DMS153 (cell line): ENCODE results near the gene GOT1.

ENCODE experiments used
- DNase-seq: peaks from one replicate; lab custom pipeline; 2025; lab: John Stamatoyannopoulos, UW

GOT1 gene

GRCh38 chr10:99433378-99434020 is 3.1 kb upstream of the GOT1 start:
- no peak for DNase-seq

- no peak for DNase-seq
These were observed 2.5 kb upstream of the GOT1 start for GRCh38 chr10:99432881-99433280.

GRCh38 chr10:99432047-99432446 is 1.6 kb upstream of the GOT1 start:
- no peak for DNase-seq

- DNase-seq = peak; percentile 24
These were observed 851 bp upstream of the GOT1 start for GRCh38 chr10:99431190-99431760.

- DNase-seq = no peak
These were observed 341 bp downstream of the GOT1 start for GRCh38 chr10:99430116-99430450.

GRCh38 chr10:99429517-99430095 is 818 bp downstream of the GOT1 start:
- no peak for DNase-seq

GRCh38 chr10:99427566-99428190 is 2.7 kb downstream of the GOT1 start:
- no peak for DNase-seq

GRCh38 chr10:99426689-99427088 is 3.7 kb downstream of the GOT1 start:
- DNase-seq = no peak

- no peak for DNase-seq
These were observed 5.2 kb downstream of the GOT1 start for GRCh38 chr10:99425204-99425603.

- no peak for DNase-seq
These were observed 5.8 kb downstream of the GOT1 start for GRCh38 chr10:99424656-99425055.

GRCh38 chr10:99422529-99423096 is 7.8 kb downstream of the GOT1 start:
- DNase-seq = no peak

- DNase-seq = no peak
These were observed 9.1 kb downstream of the GOT1 start for GRCh38 chr10:99421233-99421739.

- no peak for DNase-seq
These were observed 10.7 kb downstream of the GOT1 start for GRCh38 chr10:99419688-99420087.

- no peak for DNase-seq
These were observed 11.4 kb downstream of the GOT1 start for GRCh38 chr10:99418910-99419624.

GRCh38 chr10:99412099-99412498 is 18.3 kb downstream of the GOT1 start:
- no peak for DNase-seq

- no peak for DNase-seq
These were observed 18.9 kb downstream of the GOT1 start for GRCh38 chr10:99411546-99411945.

GRCh38 chr10:99410876-99411275 is 19.5 kb downstream of the GOT1 start:
- DNase-seq = no peak

- DNase-seq = no peak
These were observed 20.3 kb downstream of the GOT1 start for GRCh38 chr10:99410146-99410545.

GRCh38 chr10:99406149-99406548 is 24.3 kb downstream of the GOT1 start:
- no peak for DNase-seq

- DNase-seq = no peak
These were observed 26.8 kb downstream of the GOT1 start for GRCh38 chr10:99403674-99404073.

- DNase-seq = no peak
These were observed 30.8 kb downstream of the GOT1 start for GRCh38 chr10:99399664-99400063.

GRCh38 chr10:99396471-99396870 is 34.0 kb downstream of the GOT1 start:
- DNase-seq = no peak
